ENCODE data around the gene CRYBB1.

The CRYBB1 gene

DNA sequence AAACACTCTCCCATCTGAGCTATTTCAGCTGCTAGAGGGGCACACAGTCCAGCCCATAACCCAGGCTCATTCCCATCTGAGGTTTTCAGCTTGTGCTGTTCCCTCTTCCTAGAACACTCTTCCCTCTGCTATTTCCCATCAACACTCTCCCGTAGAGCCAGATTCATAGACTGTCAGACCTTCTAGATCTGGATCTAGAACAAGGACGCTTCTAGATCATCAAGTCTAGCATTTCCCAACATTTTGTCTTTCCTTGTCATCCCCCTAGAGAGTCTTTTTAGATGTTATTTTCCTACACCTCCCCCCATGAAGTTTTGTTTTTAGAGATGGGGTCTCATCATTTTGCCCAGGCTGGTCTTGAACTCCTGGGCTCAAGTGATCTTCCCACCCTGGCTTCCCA is 17.3 kb upstream of the CRYBB1 start:
- TF ChIP-seq CTCF (IDR thresholded peaks at IDR 0.05; ENCODE audit: borderline replicate concordance, control extremely low read depth, extremely low read depth, insufficient read depth, missing control alignments), result no peak
- DNase-seq (ENCODE audit: low spot score), result no peak
- in situ Hi-C loops (cut with MboI; ENCODE audit: low sequenced_read_pairs, unreplicated experiment), result no loop called here

DNA sequence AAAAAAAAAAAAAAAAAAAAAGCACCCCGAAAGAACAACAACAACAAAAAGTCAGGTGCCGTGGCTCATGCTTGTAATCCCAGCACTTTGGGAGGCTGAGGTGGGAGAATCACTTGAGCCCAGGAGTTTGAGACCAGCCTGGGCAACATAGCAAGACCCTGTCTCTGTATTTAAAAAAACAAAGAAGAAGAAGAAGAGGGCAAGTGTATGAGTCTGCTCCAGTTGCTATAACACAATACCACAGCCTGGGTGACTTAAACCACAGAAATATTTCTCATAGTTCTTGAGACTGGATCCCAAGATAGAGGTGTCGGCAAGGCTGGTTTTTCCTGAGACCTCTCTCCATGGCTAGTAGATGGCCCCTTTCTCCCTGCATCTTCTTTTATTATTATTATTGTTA is 16.4 kb upstream of the CRYBB1 start:
- in situ Hi-C loops (cut with MboI; ENCODE audit: low sequenced_read_pairs, unreplicated experiment), result no loop called here
- no peak for DNase-seq (ENCODE audit: low spot score)
- no peak for TF ChIP-seq CTCF (IDR thresholded peaks at IDR 0.05; ENCODE audit: borderline replicate concordance, control extremely low read depth, extremely low read depth, insufficient read depth, missing control alignments)

GRCh38 chr22:26632422-26633155 is 14.8 kb upstream of the CRYBB1 start:
- TF ChIP-seq CTCF (IDR thresholded peaks at IDR 0.05; ENCODE audit: borderline replicate concordance, control extremely low read depth, extremely low read depth, insufficient read depth, missing control alignments), result no peak
- DNase-seq (ENCODE audit: low spot score), result no peak
- in situ Hi-C loops (cut with MboI; ENCODE audit: low sequenced_read_pairs, unreplicated experiment), result no loop called here

- in situ Hi-C loops (cut with MboI; ENCODE audit: low sequenced_read_pairs, unreplicated experiment), result no loop called here
- no peak for TF ChIP-seq CTCF (IDR thresholded peaks at IDR 0.05; ENCODE audit: borderline replicate concordance, control extremely low read depth, extremely low read depth, insufficient read depth, missing control alignments)
Measured at GRCh38 chr22:26631282-26631681, 13.5 kb upstream of the CRYBB1 start.

DNA sequence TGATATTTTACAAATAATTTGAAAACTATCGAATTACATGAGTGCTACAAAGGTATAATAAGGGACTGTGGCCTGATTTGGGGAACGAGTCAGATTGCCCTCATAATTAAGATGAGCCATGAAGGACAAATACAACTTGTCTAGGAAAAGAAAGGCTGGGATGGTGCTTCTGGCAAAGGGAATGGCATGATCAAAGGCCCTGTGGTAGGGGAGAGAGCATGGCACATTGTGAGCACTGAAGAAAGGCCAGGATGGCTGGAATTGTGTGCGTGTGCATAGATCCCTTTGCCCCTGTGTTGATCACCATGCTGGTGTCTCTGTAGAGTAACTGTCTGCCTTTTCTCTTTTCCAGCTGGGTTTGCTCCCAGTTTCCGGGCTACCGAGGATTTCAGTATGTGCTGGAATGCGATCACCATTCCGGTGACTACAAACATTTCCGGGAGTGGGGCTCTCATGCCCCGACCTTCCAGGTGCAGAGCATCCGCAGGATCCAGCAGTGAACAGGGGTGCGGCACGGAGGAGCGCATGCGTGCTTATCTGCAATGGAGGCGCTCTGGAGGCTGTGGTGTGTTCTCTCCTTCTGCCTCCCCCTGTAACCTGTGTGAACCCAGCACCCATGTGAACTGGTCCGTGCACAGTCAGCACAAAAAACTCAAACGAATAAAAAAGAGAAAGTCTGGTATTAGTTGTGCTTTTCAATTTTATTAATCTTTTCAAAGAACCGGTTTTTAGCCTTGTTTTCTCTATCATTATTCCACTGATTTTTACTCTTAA is 12.3 kb upstream of the CRYBB1 start:
- no peak for TF ChIP-seq CTCF (IDR thresholded peaks at IDR 0.05; ENCODE audit: borderline replicate concordance, control extremely low read depth, extremely low read depth, insufficient read depth, missing control alignments)
- in situ Hi-C loops (cut with MboI; ENCODE audit: low sequenced_read_pairs, unreplicated experiment), result no loop called here
- no peak for DNase-seq (ENCODE audit: low spot score)

More at GRCh38 chr22:26631282-26631681, 13.5 kb upstream of the CRYBB1 start:
- DNase-seq (ENCODE audit: low spot score), result no peak

DNA sequence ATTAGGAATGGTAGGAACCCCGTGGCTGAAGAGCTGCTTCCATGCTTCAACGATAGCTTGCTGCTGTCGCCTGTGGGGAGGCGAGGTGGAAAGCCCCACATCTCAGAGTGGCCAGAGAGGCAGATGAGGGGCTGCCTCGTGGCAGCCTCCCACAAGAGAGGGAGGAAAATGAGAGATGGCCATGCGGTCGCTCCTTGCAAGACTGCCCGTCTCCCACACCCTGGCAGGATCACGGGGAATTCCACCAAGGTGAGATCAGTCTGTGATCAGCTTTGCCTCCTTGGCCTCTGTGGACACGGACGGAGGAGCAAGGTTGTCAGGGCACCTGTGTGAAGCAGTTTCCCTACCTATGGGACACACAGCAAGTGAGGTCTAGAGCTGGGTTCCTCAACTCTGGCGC is 7.0 kb upstream of the CRYBB1 start:
- in situ Hi-C loops (cut with MboI; ENCODE audit: low sequenced_read_pairs, unreplicated experiment), result no loop called here
- no peak for TF ChIP-seq CTCF (IDR thresholded peaks at IDR 0.05; ENCODE audit: borderline replicate concordance, control extremely low read depth, extremely low read depth, insufficient read depth, missing control alignments)
- no peak for DNase-seq (ENCODE audit: low spot score)
